HL-60/S4 treated with phorbol 12-myristate 13-acetate at 8.2 ng/mL for 4 days and 3 days (cell line): ENCODE data around the gene MISP3.

ENCODE experiments used
- in situ Hi-C: fragments of 300-500 bp; cut with MboI; formaldehyde crosslinking; loops from 2 replicates; pipeline ENCODE4 v1.15.0; 2022; ENCODE audit warnings: low sequenced_read_pairs

MISP3 gene

DNA sequence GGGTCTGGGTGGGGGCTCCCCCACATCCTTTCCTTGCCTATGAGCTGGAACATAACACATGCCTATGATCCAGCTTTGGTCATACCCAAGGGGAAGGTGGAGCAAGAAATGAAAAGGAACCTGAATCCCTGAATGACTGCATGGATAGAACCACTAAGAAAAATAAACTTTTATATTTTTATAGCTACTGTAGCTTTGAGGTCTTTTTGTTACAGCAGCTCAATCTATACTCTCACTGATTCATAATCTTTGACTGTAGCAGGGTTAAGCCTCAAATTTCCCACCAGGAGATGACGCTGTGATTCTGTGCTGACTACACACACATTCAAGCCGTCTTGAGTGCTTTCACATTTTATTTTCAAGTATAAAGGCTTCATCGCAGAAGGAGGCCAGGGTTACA, 19.6 kb upstream of the MISP3 start:
- in situ Hi-C loops: no loop called here

DNA sequence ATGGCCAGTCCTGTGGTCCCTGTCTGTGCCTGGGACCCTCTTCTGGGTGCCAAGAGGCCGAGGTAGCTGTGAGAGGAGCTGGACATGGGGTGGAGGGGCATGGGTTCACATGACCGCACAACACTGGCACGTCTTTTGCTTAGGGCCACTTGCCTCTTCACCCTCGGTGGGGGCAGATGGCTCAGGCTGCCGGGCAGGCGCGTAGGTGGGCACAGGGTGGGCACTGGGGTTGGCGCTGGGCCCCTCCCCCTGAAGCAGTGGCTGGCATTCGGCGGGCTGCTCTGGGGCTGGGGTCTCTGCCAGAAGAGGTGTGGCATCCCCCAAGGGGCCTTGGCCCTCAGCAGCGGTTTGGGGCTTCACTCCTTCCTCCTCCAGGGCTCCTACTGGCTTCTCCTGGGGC, 19.1 kb upstream of the MISP3 start:
- in situ Hi-C loops: no loop called here

DNA sequence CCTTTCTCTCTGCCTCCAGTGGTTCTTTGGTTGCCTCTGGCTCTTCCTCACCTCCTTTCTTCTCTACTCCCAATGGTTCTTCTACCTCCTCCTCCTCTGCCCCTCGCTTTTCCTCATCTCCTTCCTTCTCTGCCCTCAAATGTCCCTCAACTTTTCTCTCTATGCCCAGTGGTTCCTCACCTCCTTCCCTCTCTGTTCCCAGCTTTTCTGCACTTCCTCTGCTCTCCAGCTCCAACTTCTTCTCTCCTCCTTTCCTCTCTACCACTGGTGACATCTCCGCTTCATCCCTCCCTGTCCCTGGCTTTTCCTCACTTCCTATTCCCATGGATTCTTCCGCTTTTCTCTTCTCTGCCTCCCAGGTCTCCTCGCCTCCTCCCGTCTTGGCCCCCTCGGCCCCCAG, 18.5 kb upstream of the MISP3 start:
- in situ Hi-C loops: no loop called here

DNA sequence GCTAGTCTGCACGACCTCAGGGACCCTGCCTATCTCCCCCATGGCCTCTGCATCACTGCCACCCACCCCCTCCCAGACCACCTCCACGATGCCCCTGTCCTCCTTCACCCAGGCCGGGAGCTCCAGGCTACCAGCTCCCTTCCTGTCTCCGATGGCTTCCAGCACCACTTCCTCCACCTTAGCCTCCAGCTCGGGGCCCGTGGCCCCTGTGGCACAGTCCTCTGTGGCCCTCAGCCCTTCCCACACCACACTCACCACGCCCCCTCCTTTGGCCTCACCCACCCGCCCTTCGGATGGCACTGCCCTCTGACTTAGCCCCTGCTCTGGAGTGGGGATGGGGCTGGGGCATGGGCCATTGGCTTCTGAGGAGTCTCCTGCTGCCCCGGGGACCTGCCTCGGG, 17.9 kb upstream of the MISP3 start:
- in situ Hi-C loops: no loop called here

DNA sequence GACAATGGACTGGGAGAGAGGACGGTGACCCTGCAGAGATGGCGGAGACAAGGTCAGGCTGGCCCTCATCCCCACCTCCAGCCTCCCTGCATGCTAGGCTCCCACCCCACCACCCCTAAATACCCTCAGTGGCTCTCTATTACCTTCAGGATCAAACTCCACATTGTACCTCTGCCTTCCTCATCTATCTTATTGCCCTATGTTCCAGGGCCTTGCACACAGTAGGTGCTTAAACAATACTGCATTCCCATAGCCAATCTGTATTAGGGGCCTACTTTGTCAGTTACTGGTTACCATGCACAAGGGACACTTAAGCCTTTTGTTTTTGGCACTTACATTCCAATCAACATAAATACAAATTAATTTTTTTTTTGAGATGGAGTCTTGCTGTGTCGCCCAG, 17.2 kb upstream of the MISP3 start:
- in situ Hi-C loops: no loop called here

DNA sequence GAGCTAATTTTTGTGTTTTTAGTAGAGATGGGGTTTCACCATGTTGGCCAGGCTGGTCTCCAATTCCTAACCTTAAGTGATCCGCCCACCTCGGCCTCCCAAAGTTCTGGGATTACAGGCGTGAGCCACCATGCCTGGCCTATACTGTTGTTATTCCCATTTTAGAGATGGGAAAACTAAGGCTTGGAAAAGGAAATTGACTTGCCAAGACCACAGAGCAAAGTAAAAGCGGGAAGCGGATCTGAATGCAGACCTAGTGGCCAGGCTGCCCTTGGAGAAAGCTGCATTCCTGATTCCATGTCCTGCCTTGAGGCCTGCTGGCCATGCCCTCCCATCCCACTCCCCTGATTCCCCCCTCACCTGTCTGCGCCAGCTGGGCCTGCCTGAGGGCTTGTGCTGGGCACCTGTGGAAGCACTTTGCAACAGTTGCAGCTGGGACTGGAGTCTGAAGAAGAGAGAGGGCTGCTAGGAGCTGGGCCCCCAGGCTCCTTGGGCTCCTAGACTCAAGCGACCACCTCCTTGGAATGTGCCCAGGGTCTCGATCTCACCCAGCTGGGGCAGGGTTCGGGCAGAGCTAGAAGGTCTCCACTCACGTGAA, 16.4 kb upstream of the MISP3 start:
- in situ Hi-C loops: no loop called here

DNA sequence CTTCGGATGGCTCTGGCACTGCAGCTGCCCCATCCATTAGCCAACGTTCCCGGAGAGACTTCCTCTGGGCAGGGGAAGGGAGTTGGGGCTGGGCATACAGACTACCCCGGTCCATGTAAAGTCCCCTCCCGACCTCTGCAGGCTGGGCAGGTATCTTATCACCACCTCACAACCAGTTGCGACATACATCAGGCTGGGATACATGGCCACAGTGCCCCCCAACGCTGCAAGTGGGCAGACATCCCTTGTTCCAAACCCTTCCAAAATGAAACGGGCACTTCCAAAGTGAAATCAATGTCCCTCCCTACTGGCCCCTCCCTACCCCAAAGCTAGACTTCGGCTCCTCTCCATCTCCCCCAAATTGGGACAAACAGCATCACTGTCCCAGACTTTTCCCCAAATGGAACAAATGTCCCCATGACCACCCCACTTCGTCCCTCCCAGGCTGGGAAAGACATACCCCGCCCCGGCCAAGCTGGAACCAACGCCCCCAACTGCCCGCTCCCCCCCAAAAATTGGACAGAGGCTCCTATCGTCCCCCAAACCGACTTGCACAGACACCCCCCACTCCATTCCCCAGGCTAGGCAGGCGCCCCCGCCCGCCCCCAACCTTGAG, 15.7 kb upstream of the MISP3 start:
- in situ Hi-C loops: no loop called here

DNA sequence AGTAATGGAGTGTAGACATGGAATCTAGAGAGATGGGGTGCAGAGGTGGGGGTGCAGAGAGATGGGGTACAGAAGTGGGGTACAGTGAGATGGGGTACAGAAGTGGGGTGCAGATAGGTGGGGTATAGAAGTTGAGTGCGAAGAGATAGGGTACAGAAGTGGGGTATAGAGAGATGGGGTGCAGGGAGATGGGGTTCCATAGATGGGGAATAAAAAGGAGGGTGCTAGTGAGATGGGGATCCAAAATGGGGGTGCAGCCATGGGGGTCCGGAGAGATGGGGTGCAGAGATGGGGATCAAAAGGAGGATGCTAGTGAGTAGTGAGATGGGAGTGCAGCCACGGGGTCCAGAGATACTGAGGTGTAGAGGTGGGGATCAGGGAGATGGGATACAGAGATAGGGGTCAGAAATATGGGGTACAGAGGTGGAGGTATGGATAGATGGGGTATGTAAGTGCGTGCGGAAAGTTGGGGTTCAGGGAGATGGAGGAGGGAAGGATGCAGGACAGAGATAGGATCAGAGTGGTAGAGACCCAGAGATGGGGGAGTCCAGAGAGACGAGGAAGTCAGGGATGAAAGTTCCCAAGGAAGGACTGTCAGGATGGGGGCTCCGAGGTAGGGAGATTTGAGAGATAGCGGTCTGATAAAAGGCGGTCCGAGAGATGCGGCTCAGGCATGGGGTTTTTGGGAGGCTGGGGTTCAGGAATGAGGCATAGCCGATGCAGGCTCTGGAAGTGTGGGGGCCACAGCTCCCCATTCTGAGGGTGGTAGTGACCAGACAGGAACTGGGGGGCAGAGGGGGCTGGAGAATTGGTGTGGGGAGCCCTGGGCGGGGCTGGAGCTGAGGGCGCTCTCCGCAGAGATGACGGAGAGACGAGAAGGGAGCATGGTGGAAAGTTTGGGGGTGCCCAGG, 14.1 kb upstream of the MISP3 start:
- in situ Hi-C loops: no loop called here

DNA sequence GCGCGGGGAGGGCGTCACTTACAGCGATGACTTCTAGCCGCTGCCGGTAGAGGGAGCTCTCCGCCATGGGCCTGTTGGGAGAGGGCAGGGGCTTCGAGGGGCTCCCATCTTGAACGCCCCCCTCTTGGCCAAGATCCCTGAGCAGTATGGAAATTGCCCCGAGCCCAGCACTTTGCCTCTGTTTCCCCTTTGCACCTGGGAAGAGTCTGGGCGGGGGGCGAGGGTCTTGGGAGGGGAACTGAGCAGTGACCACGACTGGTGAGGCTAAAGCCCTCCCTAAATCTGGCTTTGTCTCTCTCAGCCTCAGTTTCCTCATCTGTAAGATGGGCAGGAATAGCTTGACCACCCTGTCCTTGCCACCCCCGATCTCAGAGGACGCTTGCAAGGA, 13.5 kb upstream of the MISP3 start:
- in situ Hi-C loops: no loop called here

DNA sequence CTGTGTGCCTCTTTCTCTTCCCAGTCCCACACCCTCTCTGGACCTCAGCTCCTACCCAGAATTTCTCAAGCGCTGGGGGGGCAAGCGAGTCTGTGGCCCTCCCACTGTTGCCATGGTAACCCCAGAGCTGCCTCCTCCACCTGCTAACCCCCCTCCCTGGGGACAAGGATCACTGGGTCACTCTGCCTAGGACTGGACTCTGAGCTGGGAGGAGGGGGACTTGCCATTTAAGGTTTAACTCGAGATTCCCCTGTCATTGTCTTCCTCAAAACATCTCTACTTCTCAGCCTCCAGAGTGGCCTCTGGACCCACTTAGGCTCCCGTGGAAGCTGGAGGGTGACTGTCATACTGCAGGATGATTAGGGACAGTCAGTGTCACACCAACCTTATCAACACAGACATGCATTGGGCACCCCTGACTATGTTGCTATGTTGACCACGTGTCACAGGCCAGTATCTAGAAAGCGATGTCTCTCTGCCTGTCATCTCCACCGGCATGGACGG, 12.9 kb upstream of the MISP3 start:
- in situ Hi-C loops: no loop called here

DNA sequence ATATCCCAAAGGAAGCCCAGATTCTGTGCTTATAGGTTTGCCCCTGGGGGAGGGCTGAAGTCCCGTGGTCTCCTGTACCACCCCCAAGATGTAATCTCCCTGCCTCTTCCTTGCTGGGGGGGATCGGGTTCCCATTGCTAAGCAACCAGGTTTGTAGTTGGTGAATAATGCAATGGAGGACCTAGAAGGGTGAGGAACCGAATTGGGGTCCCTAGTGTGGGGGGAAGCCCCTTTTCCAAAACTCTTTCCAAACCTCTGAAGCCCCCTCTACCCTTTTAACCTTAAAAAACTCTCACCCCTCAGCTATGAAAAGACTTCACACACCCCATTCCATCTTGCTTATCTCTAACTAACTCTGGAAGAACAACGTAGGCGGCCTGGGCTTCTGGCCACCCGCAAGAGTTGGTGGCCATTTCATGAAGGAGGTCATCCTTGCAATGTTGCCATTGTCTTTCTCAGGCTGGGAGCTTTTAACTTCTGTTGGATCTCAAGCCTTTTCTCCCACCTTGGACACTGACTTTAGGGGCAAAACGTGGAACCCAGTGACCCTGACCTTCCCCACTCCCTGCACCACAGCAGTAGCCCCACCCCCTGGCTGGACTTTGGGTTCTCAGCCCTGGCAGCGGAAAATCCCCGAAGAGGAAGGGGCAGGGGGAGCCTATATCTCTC, 11.4 kb upstream of the MISP3 start:
- in situ Hi-C loops: no loop called here

DNA sequence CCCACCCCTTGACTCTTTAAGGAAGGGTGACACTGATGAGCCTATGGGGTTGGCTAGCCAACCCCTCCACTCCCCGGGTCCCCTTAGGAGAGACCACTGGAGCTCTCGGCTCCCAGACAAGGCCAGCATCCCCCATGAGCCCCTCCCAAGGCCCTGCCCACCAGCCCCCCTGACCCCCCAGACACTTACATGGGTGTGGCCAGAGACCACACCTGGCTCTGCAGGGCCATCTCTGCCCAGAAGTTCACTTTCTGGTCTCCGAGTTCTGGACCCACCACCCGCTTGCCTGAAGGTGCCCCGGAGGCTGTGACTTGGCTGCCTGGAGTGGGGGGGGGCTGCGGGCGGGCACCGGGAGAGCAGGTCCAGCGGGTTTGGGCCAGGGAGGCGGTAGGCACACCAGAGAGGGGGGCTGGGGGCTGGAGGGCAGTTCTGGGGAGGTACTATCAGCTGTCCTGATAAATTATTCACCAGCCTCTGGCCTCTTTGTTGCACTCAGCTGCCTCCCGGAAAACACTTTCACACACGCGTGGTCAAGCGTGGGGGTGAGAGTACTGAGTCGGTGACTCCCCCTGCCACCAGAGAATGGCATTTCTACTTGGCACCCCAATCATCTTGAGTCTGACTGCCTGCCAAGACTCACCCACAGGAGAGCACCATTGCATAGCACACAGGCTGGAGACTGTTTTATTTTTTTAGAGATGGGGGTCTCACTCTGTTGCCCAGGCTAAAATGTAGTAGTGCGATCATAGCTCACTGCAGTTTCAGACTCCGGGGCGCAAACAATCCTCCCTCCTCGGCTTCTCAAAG, 10.6 kb upstream of the MISP3 start, which contains the start of gene PALM3:
Gene PALM3, minus strand, starts transcription at position 326 of the 807 bp plus-strand sequence. Its CDS starts 96 bp downstream, at position 230.
- in situ Hi-C loops: no loop called here

DNA sequence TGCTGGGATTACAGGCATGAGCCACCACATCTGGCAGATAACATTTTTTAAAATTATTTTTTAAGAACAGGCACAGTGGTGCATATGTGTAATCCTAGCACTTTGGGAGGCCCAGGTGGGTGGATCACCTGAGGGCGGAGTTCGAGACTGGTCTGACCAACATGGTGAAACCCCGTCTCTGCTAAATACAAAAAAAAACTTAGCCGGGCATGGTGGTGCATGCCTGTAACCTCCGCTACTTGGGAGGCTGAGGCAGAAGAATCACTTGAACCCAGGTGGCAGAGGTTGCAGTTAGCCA, 10.1 kb upstream of the MISP3 start:
- in situ Hi-C loops: no loop called here

DNA sequence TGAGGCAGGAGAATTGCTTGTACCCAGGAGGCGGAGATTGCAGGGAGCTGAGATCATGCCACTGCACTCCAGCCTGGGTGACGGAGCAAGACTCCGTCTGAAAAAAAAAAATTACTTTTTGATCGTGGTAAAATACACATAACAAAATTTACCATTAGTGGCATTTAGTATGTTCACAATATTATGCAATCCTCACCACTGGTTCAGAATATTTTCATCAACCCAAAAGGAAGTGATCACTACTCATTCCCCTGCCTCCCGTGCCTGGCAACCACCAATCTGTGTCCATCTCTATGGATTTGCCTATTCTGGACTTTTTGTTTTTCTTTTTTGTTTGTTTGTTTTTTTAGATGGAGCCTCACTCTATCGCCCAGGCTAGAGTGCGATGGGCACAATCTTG, 9.5 kb upstream of the MISP3 start:
- in situ Hi-C loops: no loop called here

DNA sequence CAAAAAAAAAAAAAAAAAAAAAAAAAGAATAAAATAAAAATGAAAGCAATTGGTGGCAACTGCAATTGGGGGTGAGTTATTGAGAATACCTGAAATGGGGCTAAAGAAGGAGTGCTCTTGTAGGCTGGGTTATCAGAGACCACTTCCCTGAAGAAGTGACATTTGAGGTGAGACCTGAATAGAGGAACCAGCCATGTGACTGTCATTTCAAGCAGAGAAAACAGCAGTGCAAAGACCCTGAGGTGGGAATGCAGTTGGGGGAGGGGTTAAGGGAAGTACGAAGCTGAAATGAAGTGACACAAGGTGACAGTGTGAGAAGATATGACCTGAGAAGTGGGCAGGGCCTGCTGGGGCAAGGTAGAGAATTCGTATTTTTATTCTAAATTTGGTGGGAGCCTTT, 6.5 kb upstream of the MISP3 start:
- in situ Hi-C loops: no loop called here

DNA sequence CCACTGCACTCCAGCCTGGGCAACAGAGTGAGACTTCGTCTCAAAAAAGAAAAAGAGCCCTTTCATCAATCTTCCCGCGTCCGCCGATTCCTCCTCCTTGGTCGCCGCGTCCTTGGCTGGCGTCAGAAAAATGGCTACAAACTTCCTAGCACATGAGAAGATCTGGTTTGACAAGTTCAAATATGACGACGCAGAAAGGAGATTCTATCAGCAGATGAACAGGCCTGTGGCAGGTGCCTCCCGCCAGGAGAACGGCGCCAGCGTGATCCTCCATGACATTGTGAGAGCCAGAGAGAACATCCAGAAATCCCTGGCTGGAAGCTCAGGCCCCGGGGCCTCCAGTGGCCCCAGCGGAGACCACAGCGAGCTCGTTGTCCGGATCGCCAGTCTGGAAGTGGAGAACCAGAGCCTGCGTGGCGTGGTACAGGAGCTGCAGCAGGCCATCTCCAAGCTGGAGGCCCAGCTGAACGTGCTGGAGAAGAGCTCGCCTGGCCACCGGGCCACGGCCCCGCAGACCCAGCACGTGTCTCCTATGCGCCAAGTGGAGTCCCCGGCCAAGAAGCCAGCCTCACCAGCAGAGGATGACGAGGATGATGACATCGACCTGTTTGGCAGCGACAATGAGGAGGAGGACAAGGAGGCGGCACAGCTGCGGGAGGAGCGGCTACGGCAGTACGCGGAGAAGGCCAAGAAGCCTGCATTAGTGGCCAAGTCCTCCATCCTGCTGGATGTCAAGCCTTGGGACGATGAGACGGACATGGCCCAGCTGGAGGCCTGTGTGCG, 2.1 kb upstream of the MISP3 start:
- in situ Hi-C loops: loop anchor here (10.0 kb wide), 1 partner anchor 186 kb away; no protein-coding TSS in a partner anchor

DNA sequence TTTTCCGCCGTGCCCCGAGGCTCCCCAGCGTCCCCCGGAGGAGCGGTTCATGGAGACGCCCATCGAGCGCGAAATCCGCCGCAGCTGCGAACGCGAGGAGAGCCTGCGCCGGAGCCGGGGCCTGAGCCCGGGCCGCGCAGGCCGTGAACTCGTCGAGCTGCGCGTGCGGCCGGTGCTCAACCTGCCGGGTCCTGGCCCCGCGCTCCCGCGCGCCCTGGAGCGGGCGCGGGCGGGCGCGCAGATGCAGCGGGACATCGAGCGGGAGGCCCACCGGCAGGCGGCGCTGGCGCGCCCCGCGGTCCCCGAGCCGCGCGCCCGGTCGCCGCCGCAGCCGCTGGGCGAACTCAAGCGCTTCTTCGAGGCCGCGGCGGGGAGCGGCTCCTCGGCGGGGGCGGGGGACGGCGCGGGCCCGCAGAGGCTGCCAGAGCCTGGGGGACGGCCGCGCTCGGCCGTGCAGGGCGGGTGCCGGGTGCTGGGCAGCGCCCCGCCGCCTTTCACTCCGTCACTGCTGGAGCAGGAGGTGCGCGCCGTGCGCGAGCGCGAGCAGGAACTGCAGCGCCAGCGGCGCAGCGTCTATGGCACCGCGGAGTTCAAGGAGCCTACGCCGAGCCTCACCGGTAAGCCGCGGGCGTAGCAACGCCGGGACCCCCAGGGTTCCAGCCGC, 807 bp downstream of the MISP3 start:
- in situ Hi-C loops: loop anchor here (10.0 kb wide), 1 partner anchor 189 kb away; no protein-coding TSS in a partner anchor

DNA sequence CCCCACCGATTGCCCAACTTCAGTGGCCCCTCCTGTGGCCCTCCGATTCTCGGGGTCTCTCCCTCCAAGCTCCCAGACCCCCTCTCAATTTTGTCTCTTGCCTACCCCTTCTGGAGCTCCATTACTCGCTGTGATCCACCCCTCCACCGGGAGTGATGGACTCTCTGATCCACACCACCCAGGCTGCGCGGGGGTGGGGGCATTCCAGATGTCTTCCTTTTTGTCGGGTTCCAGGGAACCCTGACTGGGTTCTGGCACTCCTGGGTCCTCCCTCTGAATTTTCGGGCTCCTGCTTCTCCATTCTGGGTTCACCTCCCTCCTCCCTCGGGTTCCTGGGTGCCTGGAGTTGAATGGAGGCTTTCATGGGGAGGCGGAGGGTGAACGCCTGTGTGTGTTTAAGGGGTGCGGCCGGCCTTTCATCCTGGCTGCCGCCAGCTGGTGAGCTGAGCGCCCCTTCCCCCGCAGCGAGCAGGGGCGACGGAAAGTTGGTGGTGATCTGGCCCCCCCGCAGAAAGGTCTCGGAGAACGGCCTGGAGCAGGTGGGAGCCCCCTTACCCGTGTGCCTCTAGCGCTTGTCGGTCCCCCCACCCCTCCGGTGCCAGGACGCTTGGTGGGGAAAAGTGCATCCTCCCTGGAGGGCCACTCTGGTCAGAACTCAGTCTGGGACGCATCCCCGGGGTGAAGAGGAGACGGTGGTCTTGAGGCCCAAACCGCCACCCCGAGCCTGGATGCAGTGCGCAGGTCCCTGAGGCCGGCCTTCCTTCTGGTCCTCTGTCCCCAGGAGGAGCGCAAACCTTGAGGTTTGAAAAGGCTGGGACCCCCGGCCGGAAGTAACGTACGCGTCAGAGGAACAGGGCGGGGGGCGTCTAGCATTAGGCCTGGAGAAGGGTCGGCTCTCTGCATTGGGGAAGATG, 1.6 kb downstream of the MISP3 start:
- in situ Hi-C loops: loop anchor here (10.0 kb wide), 1 partner anchor 189 kb away; no protein-coding TSS in a partner anchor
